ENCODE results near the gene PPFIBP2. TPM values are rescaled to one million over a fixed set of nuclear protein-coding genes. Genes with fewer than 3 reads are reported as not detected.

The PPFIBP2 gene
- total RNA-seq, 1 donor from 2014 or later: 112 TPM

DNA sequence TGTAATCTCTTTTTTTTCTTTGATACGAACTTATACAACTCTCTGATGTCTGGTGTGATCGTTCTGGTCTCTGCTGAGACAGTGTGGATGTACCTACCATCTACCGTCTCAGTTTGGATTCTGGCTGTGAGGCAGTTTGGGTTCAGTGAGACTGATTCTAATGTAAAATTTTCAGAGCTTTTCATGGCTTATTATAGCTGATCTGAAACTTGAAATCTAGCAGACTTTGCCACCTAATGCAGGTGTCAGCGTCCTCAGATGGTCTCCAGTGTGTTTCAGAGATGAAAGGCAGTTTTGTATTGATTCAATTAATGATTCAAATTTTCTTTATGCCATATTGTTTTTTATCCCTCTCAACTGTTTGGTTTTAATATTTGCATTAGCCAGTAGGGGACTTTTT lies 35.9 kb downstream of the PPFIBP2 start:
- intact Hi-C loops (cut with micrococcal nuclease): loop anchor here (1.0 to 2.0 kb wide), 3 partner anchors 29 to 196 kb away; partner anchors contain the start of gene PPFIBP2
- TF ChIP-seq, protein P1, sequence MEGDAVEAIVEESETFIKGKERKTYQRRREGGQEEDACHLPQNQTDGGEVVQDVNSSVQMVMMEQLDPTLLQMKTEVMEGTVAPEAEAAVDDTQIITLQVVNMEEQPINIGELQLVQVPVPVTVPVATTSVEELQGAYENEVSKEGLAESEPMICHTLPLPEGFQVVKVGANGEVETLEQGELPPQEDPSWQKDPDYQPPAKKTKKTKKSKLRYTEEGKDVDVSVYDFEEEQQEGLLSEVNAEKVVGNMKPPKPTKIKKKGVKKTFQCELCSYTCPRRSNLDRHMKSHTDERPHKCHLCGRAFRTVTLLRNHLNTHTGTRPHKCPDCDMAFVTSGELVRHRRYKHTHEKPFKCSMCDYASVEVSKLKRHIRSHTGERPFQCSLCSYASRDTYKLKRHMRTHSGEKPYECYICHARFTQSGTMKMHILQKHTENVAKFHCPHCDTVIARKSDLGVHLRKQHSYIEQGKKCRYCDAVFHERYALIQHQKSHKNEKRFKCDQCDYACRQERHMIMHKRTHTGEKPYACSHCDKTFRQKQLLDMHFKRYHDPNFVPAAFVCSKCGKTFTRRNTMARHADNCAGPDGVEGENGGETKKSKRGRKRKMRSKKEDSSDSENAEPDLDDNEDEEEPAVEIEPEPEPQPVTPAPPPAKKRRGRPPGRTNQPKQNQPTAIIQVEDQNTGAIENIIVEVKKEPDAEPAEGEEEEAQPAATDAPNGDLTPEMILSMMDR (IDR thresholded peaks at IDR 0.05): no peak
- peaks cover 9% of the 10 kb centered on the region for H3K4me1 Mint-ChIP-seq
- no peak overlapping the region for H3K27ac Mint-ChIP-seq
- H3K4me3 Mint-ChIP-seq: no peak overlapping the region
- ATAC-seq (ENCODE audit: low read depth): no peak
- H3K9me3 Mint-ChIP-seq: no peaks in the 10 kb centered on the region
- ChIA-PET CTCF (interaction anchor here (0.9 to 1.8 kb wide), 2 partner anchors 37 to 197 kb away, joined by 3 to 13 read pairs; partner anchors contain the start of gene PPFIBP2), POLR2A (interaction anchor here (0.7 kb wide), 1 partner anchor 52 kb away, joined by 3 read pairs; no protein-coding TSS in a partner anchor)
- no peaks in the 10 kb centered on the region for H3K27me3 Mint-ChIP-seq
- DNase-seq: no peak
- peaks cover 59% of the 10 kb centered on the region for H3K36me3 Mint-ChIP-seq (ENCODE audit: low read depth)

DNA sequence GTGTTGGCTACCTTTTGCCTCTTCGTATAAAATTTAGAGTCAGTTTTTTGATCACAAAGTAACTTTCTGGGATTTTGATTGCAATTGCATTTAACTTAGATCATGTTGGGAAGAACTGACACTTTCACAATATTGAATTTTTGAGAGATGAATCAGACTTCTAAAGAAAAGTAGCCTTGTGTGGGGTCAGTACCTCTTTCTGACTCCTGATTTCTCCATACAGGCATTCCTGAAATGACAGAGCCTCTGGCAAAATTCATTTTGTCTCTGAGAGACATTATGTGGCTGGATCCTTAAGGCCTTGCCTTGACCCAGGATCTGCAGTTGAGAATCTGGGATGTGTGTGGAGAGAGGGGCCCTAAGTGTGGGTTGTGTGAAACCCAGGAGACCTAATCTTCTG lies 37.8 kb downstream of the PPFIBP2 start:
- Mint-ChIP-seq H3K4me3 (no peak overlapping the region), H3K9me3 (no peaks in the 10 kb centered on the region), H3K27me3 (no peaks in the 10 kb centered on the region), H3K36me3 (ENCODE audit: low read depth) (peaks cover 67% of the 10 kb centered on the region), H3K27ac (no peak overlapping the region), H3K4me1 (peaks cover 8% of the 10 kb centered on the region)
- DNase-seq: no peak
- TF ChIP-seq, protein P1 (IDR thresholded peaks at IDR 0.05): no peak
- intact Hi-C loops (cut with micrococcal nuclease): no loop called here
- ChIA-PET CTCF (interaction anchor here (1.5 kb wide), 1 partner anchor 38 kb away, joined by 6 read pairs; the partner anchor contains the start of gene PPFIBP2), POLR2A (no interaction called here)
- ATAC-seq (ENCODE audit: low read depth): no peak

DNA sequence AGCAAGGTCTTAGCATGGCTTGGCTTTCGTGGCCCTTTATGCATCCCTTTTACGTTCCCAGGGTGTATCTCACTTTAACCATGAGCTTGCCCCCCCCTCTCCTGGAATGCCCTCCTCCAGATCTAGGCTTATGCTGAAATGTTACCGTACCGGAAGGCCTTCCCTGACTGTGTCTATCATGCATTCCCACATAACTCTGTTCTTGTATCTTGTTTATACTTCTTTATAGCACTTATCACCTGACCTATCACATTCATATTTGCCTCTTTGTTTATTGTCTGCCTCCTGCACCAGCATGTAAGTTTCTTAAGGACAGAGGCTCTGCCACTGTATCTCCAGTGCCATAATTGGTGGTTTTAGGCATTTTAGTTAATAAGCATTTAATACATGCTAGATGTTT lies 38.9 kb downstream of the PPFIBP2 start:
- Mint-ChIP-seq H3K27ac (no peak overlapping the region), H3K36me3 (ENCODE audit: low read depth) (peaks cover 62% of the 10 kb centered on the region), H3K27me3 (no peaks in the 10 kb centered on the region), H3K4me1 (peaks cover 8% of the 10 kb centered on the region), H3K9me3 (no peaks in the 10 kb centered on the region), H3K4me3 (no peak overlapping the region)
- intact Hi-C loops (cut with micrococcal nuclease): no loop called here
- DNase-seq (no peak), ATAC-seq (ENCODE audit: low read depth) (no peak)
- ChIA-PET POLR2A (no interaction called here), CTCF (interaction anchor here (0.7 kb wide), 1 partner anchor 32 kb away, joined by 3 read pairs; no protein-coding TSS in a partner anchor)
- TF ChIP-seq, protein P1 (IDR thresholded peaks at IDR 0.05): no peak

DNA sequence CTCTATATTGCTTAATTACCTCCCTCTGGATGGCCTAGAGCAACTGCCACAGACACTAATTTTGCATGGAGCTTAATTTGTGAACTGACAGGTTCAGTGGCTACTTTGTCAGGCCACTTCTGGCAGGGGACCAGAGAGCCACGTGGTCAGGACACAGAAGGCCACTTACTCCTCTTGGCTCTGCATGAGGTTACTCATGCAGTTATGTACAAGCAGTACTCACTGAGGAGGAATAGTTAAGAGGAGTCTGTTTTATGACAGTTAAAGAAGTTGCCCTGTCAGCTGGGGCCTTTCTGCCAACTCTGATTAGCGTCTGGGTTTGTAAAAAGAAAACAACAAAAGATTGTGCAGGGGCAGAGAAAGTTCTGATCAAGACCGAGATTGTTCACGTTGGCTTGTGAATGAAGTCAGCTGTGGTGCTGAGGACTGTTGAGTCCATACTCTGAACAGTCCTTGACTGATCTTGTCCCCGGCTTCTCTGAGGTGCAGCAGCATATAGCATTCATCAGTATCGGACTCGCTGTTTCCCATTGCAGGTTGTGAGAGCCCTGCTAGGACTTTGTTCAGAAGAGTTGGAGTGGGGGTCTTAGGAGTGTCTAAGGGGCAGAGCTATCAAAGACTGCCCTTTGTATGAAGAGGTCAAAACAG lies 41.4 kb downstream of the PPFIBP2 start:
- H3K4me3 Mint-ChIP-seq: no peak overlapping the region
- no peaks in the 10 kb centered on the region for H3K27me3 Mint-ChIP-seq
- intact Hi-C loops (cut with micrococcal nuclease): no loop called here
- CTCF ChIA-PET: no interaction called here
- TF ChIP-seq, protein P1 (IDR thresholded peaks at IDR 0.05): no peak
- no peaks in the 10 kb centered on the region for H3K9me3 Mint-ChIP-seq
- DNase-seq (no peak), ATAC-seq (ENCODE audit: low read depth) (no peak)
- no peak overlapping the region for H3K27ac Mint-ChIP-seq
- POLR2A ChIA-PET: no interaction called here
- H3K4me1 Mint-ChIP-seq: peaks cover 8% of the 10 kb centered on the region
- H3K36me3 Mint-ChIP-seq (ENCODE audit: low read depth): peaks cover 60% of the 10 kb centered on the region

DNA sequence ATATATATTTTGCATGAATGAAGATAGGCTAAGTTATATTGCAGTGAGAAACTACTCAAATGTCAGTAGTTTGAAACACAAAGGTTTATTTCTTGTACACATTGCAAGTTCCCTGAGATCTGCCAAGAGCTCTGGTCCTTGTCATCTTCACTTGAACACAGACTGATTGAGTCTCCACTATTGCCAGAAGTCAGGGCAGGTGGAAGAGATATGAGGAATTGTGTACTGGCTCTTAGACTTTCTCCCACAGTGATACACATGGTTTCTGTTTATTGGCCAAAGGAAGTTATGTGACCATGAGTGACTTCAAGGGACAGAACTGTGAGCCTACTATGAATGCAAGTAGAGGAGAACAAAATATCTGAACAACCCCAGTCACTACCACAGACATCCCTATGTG lies 44.2 kb downstream of the PPFIBP2 start:
- peaks cover 39% of the 10 kb centered on the region for H3K36me3 Mint-ChIP-seq (ENCODE audit: low read depth)
- ATAC-seq (ENCODE audit: low read depth): no peak
- CTCF ChIA-PET: no interaction called here
- intact Hi-C loops (cut with micrococcal nuclease): no loop called here
- DNase-seq: no peak
- TF ChIP-seq, protein P1 (IDR thresholded peaks at IDR 0.05): no peak
- H3K27me3 Mint-ChIP-seq: no peaks in the 10 kb centered on the region
- peaks cover 8% of the 10 kb centered on the region for H3K4me1 Mint-ChIP-seq
- H3K4me3 Mint-ChIP-seq: no peak overlapping the region
- H3K9me3 Mint-ChIP-seq: no peaks in the 10 kb centered on the region
- no peak overlapping the region for H3K27ac Mint-ChIP-seq
- POLR2A ChIA-PET: no interaction called here

Data from activated B cell treated with CpG ODN at 0.5 μM for 24 hours (primary cell).